ENCODE results near the gene UCK2. TPM values are rescaled to one million over a fixed set of nuclear protein-coding genes. Genes with fewer than 3 reads are reported as not detected.

Gene UCK2
- total RNA-seq, 4 donors from 2014 or later = 20.9 to 30.4 (median 29.2) TPM

DNA sequence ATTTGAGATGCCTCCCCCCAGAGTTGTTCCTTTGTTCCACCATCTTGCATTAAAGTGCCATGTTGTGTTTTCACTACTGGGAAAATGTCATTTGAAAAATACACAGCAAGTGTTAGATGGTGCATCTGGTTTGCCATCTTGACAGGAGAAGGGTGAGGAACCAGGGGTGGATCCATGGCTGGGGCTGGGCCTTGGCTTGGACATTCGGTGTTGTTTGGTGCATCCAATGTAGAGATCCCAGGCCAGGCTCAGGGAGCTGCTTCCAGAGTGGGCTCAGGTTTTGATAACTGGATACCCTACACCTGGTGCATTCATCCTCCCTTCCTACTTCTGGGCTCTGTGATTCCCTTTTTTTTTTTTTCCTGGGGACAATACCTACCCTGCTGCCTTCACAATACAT is 103.5 kb downstream of the UCK2 start:
- WGBS, 2 donors (ENCODE audit: low coverage in 1 of 2) = 100% methylated on average over 1 of the region's 1 CpG
- no peaks in the 10 kb centered on the region for H3K4me1 ChIP-seq
- H3K27ac ChIP-seq = no peak overlapping the region
- peaks cover 30% of the 10 kb centered on the region for H3K27me3 ChIP-seq
- TF ChIP-seq POLR2A (IDR thresholded peaks at IDR 0.05) (no peak), POLR2AphosphoS5 (IDR thresholded peaks at IDR 0.05) (no peak), EP300 (IDR thresholded peaks at IDR 0.05) (no peak)
- TF ChIP-seq, protein P1, sequence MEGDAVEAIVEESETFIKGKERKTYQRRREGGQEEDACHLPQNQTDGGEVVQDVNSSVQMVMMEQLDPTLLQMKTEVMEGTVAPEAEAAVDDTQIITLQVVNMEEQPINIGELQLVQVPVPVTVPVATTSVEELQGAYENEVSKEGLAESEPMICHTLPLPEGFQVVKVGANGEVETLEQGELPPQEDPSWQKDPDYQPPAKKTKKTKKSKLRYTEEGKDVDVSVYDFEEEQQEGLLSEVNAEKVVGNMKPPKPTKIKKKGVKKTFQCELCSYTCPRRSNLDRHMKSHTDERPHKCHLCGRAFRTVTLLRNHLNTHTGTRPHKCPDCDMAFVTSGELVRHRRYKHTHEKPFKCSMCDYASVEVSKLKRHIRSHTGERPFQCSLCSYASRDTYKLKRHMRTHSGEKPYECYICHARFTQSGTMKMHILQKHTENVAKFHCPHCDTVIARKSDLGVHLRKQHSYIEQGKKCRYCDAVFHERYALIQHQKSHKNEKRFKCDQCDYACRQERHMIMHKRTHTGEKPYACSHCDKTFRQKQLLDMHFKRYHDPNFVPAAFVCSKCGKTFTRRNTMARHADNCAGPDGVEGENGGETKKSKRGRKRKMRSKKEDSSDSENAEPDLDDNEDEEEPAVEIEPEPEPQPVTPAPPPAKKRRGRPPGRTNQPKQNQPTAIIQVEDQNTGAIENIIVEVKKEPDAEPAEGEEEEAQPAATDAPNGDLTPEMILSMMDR (IDR thresholded peaks at IDR 0.05) = no peak
- ATAC-seq = no peak
- no peaks in the 10 kb centered on the region for H3K36me3 ChIP-seq
- no peak overlapping the region for H3K4me3 ChIP-seq
- H3K9me3 ChIP-seq = no peaks in the 10 kb centered on the region

- Histone ChIP-seq H3K9me3 (no peaks in the 10 kb centered on the region), H3K27me3 (peaks cover 20% of the 10 kb centered on the region), H3K36me3 (no peaks in the 10 kb centered on the region), H3K4me1 (no peaks in the 10 kb centered on the region), H3K4me3 (no peak overlapping the region), H3K27ac (no peak overlapping the region)
- 50 to 75% methylated on average over 3 to 4 of the region's 9 CpGs for WGBS, 2 donors (ENCODE audit: low coverage in 1 of 2)
- TF ChIP-seq EP300 (IDR thresholded peaks at IDR 0.05) (no peak), POLR2AphosphoS5 (IDR thresholded peaks at IDR 0.05) (no peak), POLR2A (IDR thresholded peaks at IDR 0.05) (no peak)
- TF ChIP-seq, protein P1 (IDR thresholded peaks at IDR 0.05) = no peak
- ATAC-seq = no peak
These were observed 106.2 kb downstream of the UCK2 start for GRCh38 chr1:165933446-165934170.

- ATAC-seq = no peak
These were observed 109.1 kb downstream of the UCK2 start for GRCh38 chr1:165936542-165936941.

DNA sequence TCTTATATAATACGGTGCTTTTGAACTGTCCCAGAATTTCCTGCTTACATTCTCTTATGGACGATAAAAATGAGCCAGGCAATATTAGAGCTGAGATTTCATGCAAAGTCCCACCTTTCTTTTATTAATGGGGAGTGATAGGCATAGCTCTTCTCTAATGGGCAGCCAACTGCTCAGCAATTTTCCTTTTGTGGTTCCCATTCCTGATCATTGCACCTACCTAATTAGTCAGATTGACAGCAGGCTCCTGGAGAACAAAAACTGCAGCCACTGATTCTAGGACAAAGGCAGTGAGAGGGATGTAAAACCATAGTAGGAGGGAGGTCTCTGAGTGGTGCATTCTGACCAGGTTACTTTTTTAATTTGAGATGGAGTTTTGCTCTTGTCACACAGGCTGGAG is 110.4 kb downstream of the UCK2 start:
- 73 to 88% methylated on average over 2 of the region's 2 CpGs for WGBS, 2 donors (ENCODE audit: low coverage in 1 of 2)
- TF ChIP-seq POLR2AphosphoS5 (IDR thresholded peaks at IDR 0.05) = no peak
- TF ChIP-seq, protein P1 (IDR thresholded peaks at IDR 0.05) = no peak
- no peak for TF ChIP-seq POLR2A (IDR thresholded peaks at IDR 0.05)
- TF ChIP-seq EP300 (IDR thresholded peaks at IDR 0.05) = no peak
- Histone ChIP-seq H3K36me3 (no peaks in the 10 kb centered on the region), H3K4me3 (no peak overlapping the region), H3K27ac (no peak overlapping the region), H3K4me1 (no peaks in the 10 kb centered on the region), H3K9me3 (no peaks in the 10 kb centered on the region), H3K27me3 (peaks cover 5% of the 10 kb centered on the region)
- no peak for ATAC-seq

More at GRCh38 chr1:165936542-165936941, 109.1 kb downstream of the UCK2 start:
- Histone ChIP-seq H3K4me3 (no peak overlapping the region), H3K9me3 (no peaks in the 10 kb centered on the region), H3K27me3 (peaks cover 7% of the 10 kb centered on the region), H3K27ac (no peak overlapping the region), H3K36me3 (no peaks in the 10 kb centered on the region), H3K4me1 (no peaks in the 10 kb centered on the region)
- TF ChIP-seq, protein P1 (IDR thresholded peaks at IDR 0.05) = no peak
- 22 to 83% methylated on average over 1 of the region's 5 CpGs for WGBS, 2 donors (ENCODE audit: low coverage in 1 of 2)

GRCh38 chr1:165938844-165939243 is 111.4 kb downstream of the UCK2 start:
- 67 to 72% methylated on average over 2 of the region's 2 CpGs for WGBS, 2 donors (ENCODE audit: low coverage in 1 of 2)
- TF ChIP-seq, protein P1 (IDR thresholded peaks at IDR 0.05) = no peak
- TF ChIP-seq EP300 (IDR thresholded peaks at IDR 0.05) (no peak), POLR2A (IDR thresholded peaks at IDR 0.05) (no peak), POLR2AphosphoS5 (IDR thresholded peaks at IDR 0.05) (no peak)

More at GRCh38 chr1:165938844-165939243, 111.4 kb downstream of the UCK2 start:
- Histone ChIP-seq H3K27ac (no peak overlapping the region), H3K27me3 (peaks cover 5% of the 10 kb centered on the region), H3K9me3 (no peaks in the 10 kb centered on the region), H3K4me1 (no peaks in the 10 kb centered on the region), H3K36me3 (no peaks in the 10 kb centered on the region), H3K4me3 (no peak overlapping the region)
- ATAC-seq = no peak
